Right hindlimb (tissue), 1 donor: ENCODE measurements around the gene SOCS2.

Experiments
- DNase-seq: peaks from one replicate; pipeline ENCODE4 v3.0.0-alpha.2; 2018

SOCS2 gene

DNA sequence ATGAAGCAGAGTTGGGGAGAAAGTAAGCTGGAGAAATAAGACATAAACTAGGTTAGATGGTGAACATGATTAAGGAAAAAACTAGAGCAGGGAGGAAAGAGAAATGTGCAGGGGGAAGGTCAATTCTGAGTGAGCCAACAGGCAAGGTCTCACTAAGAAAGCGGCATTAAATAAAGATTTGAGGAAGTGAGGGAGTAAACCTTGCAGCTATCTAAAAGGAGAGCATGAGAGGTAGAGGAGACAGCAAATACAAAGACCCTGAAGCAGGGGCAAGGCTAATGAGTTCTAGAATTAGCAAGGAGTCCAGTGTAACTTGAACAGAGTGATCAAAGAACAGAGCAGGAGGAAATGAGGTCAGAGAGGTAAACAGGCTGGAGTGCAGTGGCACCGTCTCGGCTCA lies 4.4 kb upstream of the SOCS2 start:
- DNase-seq, result no peak

DNA sequence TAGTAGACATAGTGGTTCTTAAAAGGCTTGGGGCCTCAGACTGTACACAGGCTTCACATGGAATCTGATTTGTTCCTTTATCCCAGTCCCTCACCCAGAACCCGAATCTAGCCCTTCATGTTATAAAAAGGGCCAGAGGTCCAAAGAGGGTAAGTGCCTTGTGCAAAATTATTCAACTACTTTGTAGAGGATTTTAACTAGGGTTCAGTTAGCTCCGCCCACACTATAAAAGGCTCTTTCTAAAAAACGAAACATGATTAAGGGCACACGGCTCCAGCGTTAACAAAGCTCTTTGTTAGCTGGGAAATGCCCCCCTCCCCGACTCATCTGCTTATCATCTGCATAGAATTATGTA lies 3.2 kb upstream of the SOCS2 start:
- DNase-seq, result no peak

DNA sequence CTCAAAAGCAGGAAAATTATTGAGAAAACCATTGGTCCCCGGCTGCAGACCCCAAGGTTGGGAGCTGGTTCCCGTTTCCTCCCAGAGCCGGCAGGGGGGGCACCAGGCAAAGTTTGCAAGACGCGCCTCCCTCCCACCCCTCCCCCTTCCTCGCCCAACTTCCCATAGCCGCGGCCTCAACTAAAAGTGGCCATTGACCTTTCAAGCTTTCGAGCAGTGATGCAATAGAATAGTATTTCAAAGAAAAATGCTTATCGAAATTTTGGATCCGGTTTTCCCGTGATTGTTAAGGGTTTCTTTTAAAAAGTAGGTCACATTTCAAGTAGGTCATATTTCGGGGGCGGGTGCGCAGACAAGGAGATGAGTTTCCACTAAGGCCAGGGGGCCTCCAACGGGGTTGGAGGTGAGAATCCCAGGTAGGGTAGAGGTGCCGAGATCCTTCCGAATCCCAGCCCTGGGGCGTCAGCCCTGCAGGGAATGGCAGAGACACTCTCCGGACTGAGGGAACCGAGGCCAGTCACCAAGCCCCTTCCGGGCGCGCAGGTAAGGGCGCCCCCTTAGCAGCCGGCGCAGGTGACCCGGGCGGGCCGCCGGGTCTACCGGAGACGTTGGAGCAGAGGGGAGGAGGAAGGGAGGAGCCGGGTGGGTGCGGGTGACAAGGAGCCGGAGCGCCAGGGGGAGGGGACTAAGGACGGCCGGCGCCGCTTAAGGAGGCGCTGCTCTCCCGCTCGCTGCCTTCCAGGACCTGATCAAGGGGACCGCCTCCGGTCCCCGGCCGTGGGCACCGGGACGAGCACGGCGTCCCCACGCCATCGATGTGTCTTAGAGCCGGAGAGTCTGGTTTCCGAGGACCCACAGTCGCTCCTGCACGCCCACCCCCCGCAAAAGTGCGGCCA lies 2.6 kb upstream of the SOCS2 start:
- peak; percentile 93 for DNase-seq

DNA sequence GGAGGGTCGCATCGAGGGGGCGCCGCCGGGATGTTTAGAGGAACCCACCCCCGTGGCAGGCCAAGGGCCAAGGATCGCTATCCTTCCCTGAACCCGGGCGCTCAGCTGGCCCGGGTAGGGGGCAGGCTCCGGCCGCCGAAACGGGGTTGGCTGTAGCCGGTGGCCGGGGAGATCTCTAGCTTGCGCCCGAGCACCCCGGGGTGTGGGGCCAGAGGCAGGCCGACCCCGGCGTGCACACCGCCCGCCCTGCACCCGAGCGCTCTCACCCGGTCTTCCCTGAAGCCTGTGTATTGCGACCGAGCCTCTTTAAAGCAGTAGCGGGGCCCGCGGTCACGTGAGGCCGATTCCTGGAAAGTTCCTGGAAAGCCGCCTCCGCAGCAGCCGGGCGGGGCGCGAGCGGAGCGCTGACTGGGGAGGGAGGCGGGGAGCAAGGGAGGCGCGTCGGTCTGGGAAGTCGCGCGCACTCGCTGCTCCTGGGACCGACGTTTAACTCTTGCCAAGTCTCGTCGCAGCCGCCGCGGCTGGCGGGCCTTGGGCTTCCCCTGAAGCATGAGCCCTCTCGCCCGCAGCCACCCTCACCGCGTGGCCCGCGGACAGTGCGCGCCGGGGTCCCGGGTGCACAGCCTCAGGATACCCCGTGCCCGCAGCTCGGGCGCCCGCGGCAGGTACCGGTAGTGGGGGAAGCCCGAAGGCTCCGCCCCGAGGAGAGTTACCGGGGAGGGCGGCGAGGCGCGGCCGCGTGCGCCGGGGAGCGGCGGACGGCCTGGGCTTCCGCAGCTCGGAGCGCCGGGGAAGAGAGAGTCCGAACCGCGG lies 1.7 kb upstream of the SOCS2 start:
- DNase-seq, result peak; percentile 98

- DNase-seq, result peak; percentile 89
Observed at GRCh38 chr12:93571365-93571924, 1.0 kb upstream of the SOCS2 start.

DNA sequence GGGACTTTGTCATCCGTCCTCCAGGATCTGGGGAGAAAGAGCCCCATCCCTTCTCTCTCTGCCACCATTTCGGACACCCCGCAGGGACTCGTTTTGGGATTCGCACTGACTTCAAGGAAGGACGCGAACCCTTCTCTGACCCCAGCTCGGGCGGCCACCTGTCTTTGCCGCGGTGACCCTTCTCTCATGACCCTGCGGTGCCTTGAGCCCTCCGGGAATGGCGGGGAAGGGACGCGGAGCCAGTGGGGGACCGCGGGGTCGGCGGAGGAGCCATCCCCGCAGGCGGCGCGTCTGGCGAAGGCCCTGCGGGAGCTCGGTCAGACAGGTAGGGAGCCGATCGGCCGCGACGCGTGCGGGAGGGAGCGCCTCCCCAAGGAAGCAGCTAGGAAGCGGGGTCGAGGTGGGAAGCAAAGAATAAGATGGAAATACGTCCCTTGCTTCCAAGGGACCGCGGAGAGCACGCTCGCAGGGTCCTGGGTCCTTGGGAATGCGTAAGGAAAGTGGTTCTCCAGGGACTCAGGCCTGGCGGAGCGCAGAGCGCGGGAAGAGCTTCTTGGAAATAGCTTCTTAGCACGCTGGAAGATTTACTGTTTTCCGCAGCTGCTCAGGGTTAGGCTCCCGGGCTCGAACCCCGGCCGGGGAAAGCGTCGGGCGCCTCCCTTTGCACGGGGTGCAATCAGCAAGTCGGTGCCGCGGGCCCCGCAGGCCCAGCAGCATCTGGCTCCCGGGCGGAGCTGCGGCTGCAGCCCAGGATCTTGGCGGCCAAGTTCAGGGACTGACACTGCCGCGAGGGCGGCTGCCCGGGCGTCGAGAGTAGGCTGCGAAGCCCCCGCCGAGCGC lies 457 bp downstream of the SOCS2 start:
- peak; percentile 57 for DNase-seq

GRCh38 chr12:93573552-93574223 lies 1.2 kb downstream of the SOCS2 start:
- no peak for DNase-seq

- DNase-seq, result no peak
Observed at GRCh38 chr12:93577222-93577621, 4.7 kb downstream of the SOCS2 start.

- DNase-seq, result no peak
Observed at GRCh38 chr12:93578221-93578620, 5.7 kb downstream of the SOCS2 start.

- no peak for DNase-seq
Observed at GRCh38 chr12:93580682-93581081, 8.2 kb downstream of the SOCS2 start.

GRCh38 chr12:93581370-93581769 lies 8.9 kb downstream of the SOCS2 start:
- no peak for DNase-seq

DNA sequence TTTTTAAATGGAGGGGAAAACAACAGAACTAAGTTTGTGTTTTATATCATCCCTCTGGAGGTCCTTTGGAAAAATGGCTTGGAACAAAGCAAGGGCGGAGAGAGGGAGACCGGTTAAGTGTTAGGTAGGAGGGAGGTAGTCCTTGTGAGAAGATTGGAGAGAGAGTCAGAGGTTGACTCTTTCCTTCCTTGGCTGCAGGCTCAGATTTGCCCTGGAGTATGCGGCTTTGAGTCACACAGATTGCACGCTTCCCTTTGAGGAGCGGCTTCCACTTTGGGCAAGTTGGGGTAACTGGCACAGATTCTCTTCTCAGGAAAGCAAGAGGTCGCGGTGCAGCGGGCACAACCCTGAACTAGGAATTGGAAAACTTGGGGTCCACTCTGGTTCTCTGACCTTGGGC lies 9.9 kb downstream of the SOCS2 start:
- no peak for DNase-seq

- no peak for DNase-seq
Observed at GRCh38 chr12:93583627-93584392, 11.3 kb downstream of the SOCS2 start.

GRCh38 chr12:93585247-93585646 lies 12.8 kb downstream of the SOCS2 start:
- no peak for DNase-seq

DNA sequence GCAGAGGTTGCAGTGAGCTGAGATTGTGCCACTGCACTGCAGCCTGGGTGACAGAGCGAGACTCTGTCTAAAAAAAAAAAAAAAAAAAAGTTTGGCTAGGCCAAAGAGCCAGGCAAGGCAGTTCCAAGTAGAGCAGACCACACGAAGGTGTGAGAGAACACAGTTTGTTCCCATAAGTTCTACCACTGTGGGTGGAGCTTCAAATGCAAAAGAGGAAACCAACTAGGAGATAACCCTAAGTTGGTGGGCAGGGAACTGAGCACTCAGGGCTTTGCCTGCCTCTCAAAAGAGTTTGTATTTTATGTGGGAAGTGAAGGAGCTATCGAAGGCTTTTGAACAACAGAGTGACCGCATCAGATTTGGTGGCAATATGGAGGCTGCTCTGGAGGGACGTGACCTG lies 15.1 kb downstream of the SOCS2 start:
- DNase-seq, result no peak

DNA sequence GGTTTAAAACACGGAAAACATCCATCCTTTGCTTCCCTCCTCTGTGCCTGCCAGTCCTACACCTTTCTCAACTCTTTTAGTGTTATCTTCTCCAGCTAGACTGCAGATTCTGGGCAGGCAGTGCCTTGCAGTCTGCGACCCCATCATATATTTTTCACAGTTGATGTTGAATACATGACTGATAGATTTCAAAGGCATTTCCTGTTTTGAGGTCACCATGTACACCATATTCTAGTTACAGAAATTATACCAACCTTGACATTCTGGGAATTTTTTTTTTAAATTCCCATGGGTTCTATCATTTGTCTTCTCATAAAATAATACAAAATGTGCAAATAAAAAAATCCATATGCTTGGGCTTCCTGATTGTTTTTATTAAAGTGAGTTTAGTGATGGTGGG lies 16.6 kb downstream of the SOCS2 start:
- no peak for DNase-seq

DNA sequence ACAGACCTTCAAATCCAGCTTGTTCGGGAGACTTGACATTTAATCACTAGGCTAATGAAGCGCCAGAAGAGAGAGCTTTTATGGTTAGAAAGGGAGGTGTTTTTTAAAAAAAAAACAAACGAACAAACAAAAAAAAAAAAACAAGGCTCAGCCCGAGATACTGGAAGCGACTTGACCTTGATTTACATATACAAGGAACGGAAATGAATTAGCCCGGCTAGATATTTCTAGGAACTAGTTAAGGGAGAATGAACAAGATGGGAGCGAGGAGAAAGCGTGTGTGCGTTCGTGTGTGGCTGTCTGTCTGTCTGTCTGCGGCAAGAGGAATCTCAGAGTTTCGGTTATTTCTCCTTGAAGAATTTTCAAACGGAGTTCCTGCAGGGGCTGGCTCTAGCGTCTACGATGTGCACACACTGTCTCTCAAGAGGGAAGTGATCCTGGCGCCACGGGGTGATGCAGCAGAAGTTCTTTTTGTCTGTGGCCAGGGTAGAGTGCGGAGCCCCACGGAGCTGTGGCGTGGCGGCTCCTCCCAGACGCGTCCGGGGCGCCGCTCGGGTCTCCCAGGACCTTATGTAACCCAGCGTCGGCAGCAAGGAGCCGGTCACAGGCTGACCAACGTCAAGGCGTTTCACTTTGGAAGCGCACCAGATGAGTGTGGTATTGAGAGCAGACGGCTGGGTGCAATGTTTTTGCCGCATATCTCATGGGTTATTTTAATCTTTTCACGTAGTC lies 18.8 kb downstream of the SOCS2 start:
- DNase-seq, result peak; percentile 66

- no peak for DNase-seq
Observed at GRCh38 chr12:93592641-93593406, 20.3 kb downstream of the SOCS2 start.

DNA sequence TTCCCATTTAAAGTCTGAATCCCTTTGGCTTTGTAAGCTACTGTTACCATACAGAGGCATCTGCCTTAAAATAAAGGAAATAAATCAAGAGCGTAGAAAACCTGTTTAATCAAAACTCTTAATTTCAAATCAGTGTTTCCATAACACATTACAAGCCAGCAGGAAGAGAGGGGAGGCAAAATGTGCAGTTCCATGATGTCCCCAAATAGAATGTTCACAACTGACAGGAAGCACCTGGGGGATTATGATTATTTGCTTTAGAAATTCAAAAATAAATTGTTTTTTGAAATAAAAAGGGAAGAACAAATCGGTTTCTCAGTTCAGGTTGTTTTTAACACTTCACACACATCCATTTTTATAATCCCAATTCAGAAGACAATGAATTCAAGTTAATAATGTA lies 21.4 kb downstream of the SOCS2 start:
- DNase-seq, result no peak

DNA sequence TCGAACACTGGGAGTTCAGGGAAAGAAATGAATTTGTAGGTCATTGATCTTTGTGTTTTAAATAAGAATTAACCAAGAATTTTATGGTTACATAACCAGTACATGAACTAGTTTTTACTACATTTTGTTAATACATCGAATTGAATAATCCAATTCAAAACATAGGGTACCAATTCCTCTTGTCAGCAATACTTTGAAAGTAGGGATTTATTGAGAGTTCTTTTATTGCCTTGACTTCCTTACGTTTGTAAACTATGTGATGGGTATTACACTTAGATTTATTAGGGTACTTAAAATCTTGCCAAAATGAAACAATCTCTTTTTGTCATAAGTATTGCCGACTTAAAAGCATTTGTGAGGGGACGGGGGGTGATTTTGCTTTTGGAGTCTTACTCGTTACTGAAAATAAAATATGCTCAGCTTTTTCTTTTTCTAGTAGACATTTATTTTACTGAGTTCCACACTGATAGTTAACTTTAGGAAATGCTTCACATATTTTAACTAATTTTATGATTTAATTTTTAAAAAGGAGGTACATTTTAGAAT lies 22.4 kb downstream of the SOCS2 start:
- no peak for DNase-seq
